A549 (cell line): ENCODE measurements around the gene CTIF. TPM values are rescaled to one million over a fixed set of nuclear protein-coding genes. Genes with fewer than 3 reads are reported as not detected.

Experiments
- ATAC-seq, 2 experiments: fragments of 200-7000 bp in 1 of 2; fragments of >200 bp in 1 of 2; cut with Nextera tagmentation in 1 of 2; cut with Tn5 transposase in 1 of 2; 3 replicates each; pipeline versions ENCODE4 v1.8.0 to v1.9.1; 2018 to 2020; ENCODE audit warnings: mild to moderate bottlenecking in 1 of 2, moderate library complexity in 1 of 2
- CTCF ChIA-PET: fragments of 300-600 bp; sonication (Branson Sonifier 250); formaldehyde crosslinking; extraction: SDS; loops from one replicate; lab custom pipeline; 2021; ENCODE audit warnings: antibody characterized with exemption, inconsistent platforms; lab: Yijun Ruan, JAX
- POLR2A ChIA-PET: fragments of 350-600 bp; formaldehyde crosslinking; extraction: SDS; loops from one replicate; lab custom pipeline; 2021; ENCODE audit warnings: antibody characterized with exemption, inconsistent platforms; lab: Yijun Ruan, JAX
- DNase-seq, 2 experiments: peaks; one replicate each; pipeline versions ENCODE4 v3.0.0 to v3.0.0-alpha.2; 2011 to 2016; ENCODE audit warnings: low read depth in 1 of 2, low spot score in 1 of 2
- FAIRE-seq: peaks from 2 replicates; lab custom pipeline; 2011; peaks lifted over from hg19 to GRCh38; lab: Jason Lieb, UNC
- H3K27ac ChIP-seq, 2 experiments: fragments of >200 bp; sonication (Bioruptor Twin); formaldehyde crosslinking; 3 replicates each; pipeline ENCODE4 v1.5.1; 2016 to 2017
- H3K4me1 ChIP-seq: fragments of >200 bp; sonication (Bioruptor Twin); formaldehyde crosslinking; 3 replicates; pipeline ENCODE4 v1.6.1; 2016
- H3K4me2 ChIP-seq: fragments of >200 bp; sonication (Bioruptor Twin); formaldehyde crosslinking; 3 replicates; pipeline ENCODE4 v1.6.1; 2016
- H3K4me3 ChIP-seq: fragments of >200 bp; sonication (Bioruptor Twin); formaldehyde crosslinking; 3 replicates; pipeline ENCODE4 v1.5.1; 2016
- H3K9me3 ChIP-seq: fragments of >200 bp; sonication (Bioruptor Twin); formaldehyde crosslinking; 3 replicates; pipeline ENCODE4 v1.6.1; 2016
- BHLHE40 ChIP-seq: IDR thresholded peaks from 2 replicates; pipeline ENCODE4 v1.6.1; 2012; ENCODE audit warnings: low read depth, low read length, inconsistent platforms
- CBX2 ChIP-seq: fragments of 200-600 bp; sonication (generic); IDR thresholded peaks from 2 replicates; pipeline ENCODE4 v1.6.1; 2016; ENCODE audit warnings: low read depth, mild to moderate bottlenecking, borderline replicate concordance
- CBX8 ChIP-seq: fragments of 200-600 bp; sonication (generic); IDR thresholded peaks from 2 replicates; pipeline ENCODE4 v1.6.1; 2016
- CEBPB ChIP-seq, 2 experiments: fragments of >200 bp in 1 of 2; sonication (Bioruptor Twin) in 1 of 2; formaldehyde crosslinking in 1 of 2; IDR thresholded peaks; 2 replicates each; pipeline ENCODE4 v1.6.1; 2012 to 2016
- EHMT2 ChIP-seq: fragments of 200-600 bp; sonication (generic); IDR thresholded peaks from 2 replicates; pipeline ENCODE4 v1.6.1; 2016; ENCODE audit warnings: antibody characterized with exemption, low read depth, mild to moderate bottlenecking, moderate library complexity
- EP300 ChIP-seq, 2 experiments: fragments of >200 bp; sonication (Bioruptor Twin); formaldehyde crosslinking; IDR thresholded peaks; 2 replicates in 1 of 2; 3 replicates in 1 of 2; pipeline ENCODE4 v1.6.1; 2016 to 2017
- ESRRA ChIP-seq: fragments of 150-350 bp; IDR thresholded peaks from 2 replicates; pipeline ENCODE4 v1.6.1; 2014; ENCODE audit warnings: mild to moderate bottlenecking, low read length, borderline replicate concordance
- FOSL2 ChIP-seq, 2 experiments: fragments of 450-650 bp in 1 of 2; fragments of >200 bp in 1 of 2; sonication (Bioruptor Twin) in 1 of 2; formaldehyde crosslinking; IDR thresholded peaks; 2 replicates each; pipeline versions ENCODE4 v1.5.0 to v1.6.1; 2016 to 2020; ENCODE audit warnings: mild to moderate bottlenecking in 1 of 2, moderate library complexity in 1 of 2
- HES2 ChIP-seq: fragments of >200 bp; sonication (Bioruptor Twin); formaldehyde crosslinking; IDR thresholded peaks from 2 replicates; pipeline ENCODE4 v1.6.1; 2016
- HEYL ChIP-seq: fragments of 250-450 bp; sonication (Bioruptor Pico); IDR thresholded peaks from 2 replicates; pipeline ENCODE4 v1.8.0; 2021; ENCODE audit warnings: mild to moderate bottlenecking, moderate library complexity
- HOXB13 ChIP-seq: fragments of 250-450 bp; sonication (Bioruptor Pico); IDR thresholded peaks from 2 replicates; pipeline ENCODE4 v1.5.0; 2020; ENCODE audit warnings: low read depth, mild to moderate bottlenecking, moderate library complexity
- KDM1A ChIP-seq: fragments of 200-600 bp; sonication (generic); IDR thresholded peaks from 2 replicates; pipeline ENCODE4 v1.6.1; 2016; ENCODE audit warnings: low read depth, mild to moderate bottlenecking
- MYC ChIP-seq: IDR thresholded peaks from 2 replicates; pipeline ENCODE4 v1.6.1; 2012; ENCODE audit warnings: mild to moderate bottlenecking, inconsistent platforms, low read length, improper control_type of control experiment, borderline replicate concordance
- NFE2L2 ChIP-seq: fragments of 150-350 bp; conservative IDR thresholded peaks from 2 replicates; pipeline ENCODE4 v1.6.1; 2014; ENCODE audit warnings: low read length
- NPAS2 ChIP-seq: fragments of 250-450 bp; sonication (Bioruptor Pico); IDR thresholded peaks from 2 replicates; pipeline ENCODE4 v1.8.0; 2022; ENCODE audit warnings: mild to moderate bottlenecking, moderate library complexity, borderline replicate concordance
- NR3C1 ChIP-seq: fragments of >200 bp; sonication (Bioruptor Twin); formaldehyde crosslinking; IDR thresholded peaks from 3 replicates; pipeline ENCODE4 v1.6.1; 2017
- POLR2A ChIP-seq: IDR thresholded peaks from 2 replicates; pipeline ENCODE4 v1.6.1; 2012; ENCODE audit warnings: mild to moderate bottlenecking, low read length
- POLR2AphosphoS2 ChIP-seq: conservative IDR thresholded peaks from 2 replicates; pipeline ENCODE4 v1.6.1; 2012; ENCODE audit warnings: low read length, improper control_type of control experiment, inconsistent platforms
- RAD21 ChIP-seq, 2 experiments: fragments of >200 bp in 1 of 2; sonication (Bioruptor Twin) in 1 of 2; formaldehyde crosslinking in 1 of 2; IDR thresholded peaks in 1 of 2; conservative IDR thresholded peaks in 1 of 2; 2 replicates in 1 of 2; 3 replicates in 1 of 2; pipeline ENCODE4 v1.6.1; 2012 to 2018; ENCODE audit warnings: inconsistent platforms in 1 of 2
- RCOR1 ChIP-seq: fragments of 150-350 bp; IDR thresholded peaks from 2 replicates; pipeline ENCODE4 v1.6.1; 2014; ENCODE audit warnings: antibody characterized with exemption, low read length, low read depth
- REST ChIP-seq: fragments of 200-600 bp; sonication (generic); IDR thresholded peaks from 2 replicates; pipeline ENCODE4 v1.6.1; 2016; ENCODE audit warnings: antibody characterized with exemption, mild to moderate bottlenecking, moderate library complexity
- SREBF2 ChIP-seq: fragments of 450-650 bp; IDR thresholded peaks from 2 replicates; pipeline ENCODE4 v1.6.1; 2014; ENCODE audit warnings: mild to moderate bottlenecking, moderate library complexity
- ZNF302 ChIP-seq: fragments of 250-450 bp; sonication (Bioruptor Pico); IDR thresholded peaks from 2 replicates; pipeline ENCODE4 v1.9.0; 2021; ENCODE audit warnings: inconsistent platforms, mild to moderate bottlenecking, moderate library complexity
- ZSCAN20 ChIP-seq: fragments of 250-450 bp; sonication (Bioruptor Pico); IDR thresholded peaks from 2 replicates; pipeline ENCODE4 v1.8.0; 2022; ENCODE audit warnings: mild to moderate bottlenecking, moderate library complexity
- WGBS: methylation state at CpG from one replicate; pipeline ENCODE4 v1.1.6; 2017; ENCODE audit errors: missing lambda C conversion rate; 5-methylcytosine and 5-hydroxymethylcytosine counted together
- polyA plus RNA-seq, 4 experiments: library from polyadenylated mRNA; depleted of rRNA in 3 of 4; stranded (reverse); fragments of >200 nt; fragmentation: RNase III in 1 of 4; extraction: RNeasy Plus Mini Kit Qiagen cat#74134 plus additional on column Dnase treatment in 1 of 4; gene quantifications; 2 replicates in 3 of 4; 3 replicates in 1 of 4; pipeline ENCODE4 v1.2.3, GENCODE V29; 2011 to 2017
- TF ChIP-seq, protein P1 (sequence below): IDR thresholded peaks from 2 replicates; pipeline ENCODE4 v1.6.1; 2012

Gene CTIF
- polyA plus RNA-seq, 2 of the 4 experiments (the other 2 are of a cell fraction), result 17.0 to 24.7 TPM

DNA sequence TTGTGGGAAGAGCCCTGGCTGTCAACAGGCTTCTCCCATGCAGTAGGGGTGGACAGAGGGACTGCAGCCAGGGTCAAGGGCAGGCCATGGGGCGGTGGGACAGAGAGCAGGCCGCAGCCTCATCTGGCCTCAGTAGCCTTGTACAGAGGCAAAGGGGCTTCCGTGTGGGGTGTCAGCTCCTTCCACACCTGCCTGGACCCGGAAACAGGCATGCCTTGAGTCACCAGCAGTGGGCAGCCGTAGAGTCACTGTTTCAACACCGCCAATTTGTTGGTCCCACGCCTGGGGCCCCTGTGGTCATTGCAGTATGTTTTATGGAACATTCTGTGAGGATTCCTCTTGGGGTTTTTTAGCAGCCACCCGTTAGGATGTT is 238.9 kb downstream of the CTIF start:
- no peak for FAIRE-seq
- ATAC-seq, result peak in 1 of 2 experiments; percentile 14; a peak in 3 of 6 replicates
- Histone ChIP-seq H3K4me1 (peaks cover 10% of the 10 kb centered on the region; the same call in 1 of the 3 replicates), H3K4me2 (no peak overlapping the region), H3K27ac (peak overlapping the region in 1 of 2 experiments; percentile 46; a peak in 1 of 6 replicates), H3K9me3 (no peaks in the 10 kb centered on the region)
- POLR2A ChIA-PET, result interaction anchor here (0.6 to 0.9 kb wide), 2 partner anchors 174 to 264 kb away, joined by 3 read pairs; no protein-coding TSS in a partner anchor
- no peak for TF ChIP-seq RAD21 (conservative IDR thresholded peaks at IDR 0.05 in 1 of 2, IDR thresholded peaks at IDR 0.05 in 1 of 2)
- TF ChIP-seq ZNF302, result no peak
- no peak for TF ChIP-seq EHMT2
- TF ChIP-seq NFE2L2, result no peak
- TF ChIP-seq NPAS2, result no peak
- no peak for TF ChIP-seq NR3C1
- TF ChIP-seq ZSCAN20 (CRISPR knock-in tag), result no peak
- TF ChIP-seq, protein P1, sequence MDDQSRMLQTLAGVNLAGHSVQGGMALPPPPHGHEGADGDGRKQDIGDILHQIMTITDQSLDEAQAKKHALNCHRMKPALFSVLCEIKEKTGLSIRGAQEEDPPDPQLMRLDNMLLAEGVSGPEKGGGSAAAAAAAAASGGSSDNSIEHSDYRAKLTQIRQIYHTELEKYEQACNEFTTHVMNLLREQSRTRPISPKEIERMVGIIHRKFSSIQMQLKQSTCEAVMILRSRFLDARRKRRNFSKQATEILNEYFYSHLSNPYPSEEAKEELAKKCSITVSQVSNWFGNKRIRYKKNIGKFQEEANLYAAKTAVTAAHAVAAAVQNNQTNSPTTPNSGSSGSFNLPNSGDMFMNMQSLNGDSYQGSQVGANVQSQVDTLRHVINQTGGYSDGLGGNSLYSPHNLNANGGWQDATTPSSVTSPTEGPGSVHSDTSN, result no peak
- TF ChIP-seq REST, result no peak
- no peak for TF ChIP-seq CBX2
- no peak for TF ChIP-seq HEYL (CRISPR knock-in tag)
- TF ChIP-seq SREBF2, result no peak
- TF ChIP-seq POLR2AphosphoS2, result no peak
- TF ChIP-seq ESRRA, result no peak
- no peak for TF ChIP-seq HOXB13 (CRISPR knock-in tag)
- no peak for TF ChIP-seq CEBPB (IDR thresholded peaks at IDR 0.05)
- no peak for TF ChIP-seq CBX8
- TF ChIP-seq MYC, result no peak
- TF ChIP-seq, all 56 proteins: peak for 0
- H3K4me3 ChIP-seq, result no peak overlapping the region
- no peak for DNase-seq
- WGBS, result 77% methylated on average over 4 of the region's 8 CpGs
- CTCF ChIA-PET, result interaction anchor here (0.6 to 1.9 kb wide), 23 partner anchors 9 to 404 kb away, joined by 3 to 13 read pairs (median 4); no protein-coding TSS in a partner anchor

GRCh38 chr18:48778344-48779011 is 239.6 kb downstream of the CTIF start:
- no peak for TF ChIP-seq HES2
- no peak for TF ChIP-seq POLR2A
- TF ChIP-seq RCOR1, result no peak
- TF ChIP-seq CBX8, result no peak
- TF ChIP-seq EP300 (IDR thresholded peaks at IDR 0.05), result no peak
- no peak for TF ChIP-seq BHLHE40
- no peak for TF ChIP-seq RAD21 (conservative IDR thresholded peaks at IDR 0.05 in 1 of 2, IDR thresholded peaks at IDR 0.05 in 1 of 2)
- no peak for TF ChIP-seq EHMT2
- TF ChIP-seq KDM1A, result no peak
- no peak for TF ChIP-seq FOSL2 (IDR thresholded peaks at IDR 0.05)
- no peak for TF ChIP-seq FOSL2 (CRISPR knock-in tag; IDR thresholded peaks at IDR 0.05)
- DNase-seq (no peak), FAIRE-seq (no peak), ATAC-seq (no peak)
- Histone ChIP-seq H3K4me2 (no peak overlapping the region), H3K4me3 (no peak overlapping the region), H3K4me1 (peaks cover 10% of the 10 kb centered on the region; the same call in 1 of the 3 replicates), H3K27ac (no peak overlapping the region), H3K9me3 (no peaks in the 10 kb centered on the region)
- POLR2A ChIA-PET, result interaction anchor here (0.9 kb wide), 1 partner anchor 174 kb away, joined by 3 read pairs; no protein-coding TSS in a partner anchor
- 98% methylated on average over 10 of the region's 13 CpGs for WGBS
- CTCF ChIA-PET, result interaction anchor here (0.7 to 1.8 kb wide), 5 partner anchors 15 to 403 kb away, joined by 3 to 13 read pairs (median 5); no protein-coding TSS in a partner anchor
